OCI-LY7 (cell line): ENCODE results near the gene GABRA6. TPM values are rescaled to one million over a fixed set of nuclear protein-coding genes. Genes with fewer than 3 reads are reported as not detected.

Source experiments
- BruUV-seq: library from RNA; stranded (reverse); fragments of 400-500 nt; replicated peaks from 2 replicates; lab custom pipeline; 2021; lab: Mats Ljungman, UMichigan
- CTCF ChIA-PET: fragments of 300-600 bp; sonication (Branson Sonifier 250); formaldehyde crosslinking; loops from one replicate; lab custom pipeline; 2022; ENCODE audit warnings: antibody characterized with exemption; ENCODE audit not compliant: unreplicated experiment; lab: Charles Lee
- POLR2A ChIA-PET: fragments of 300-600 bp; sonication (Branson Sonifier 250); formaldehyde crosslinking; loops from one replicate; lab custom pipeline; 2022; ENCODE audit warnings: antibody characterized with exemption; lab: Charles Lee
- DNase-seq: peaks from one replicate; pipeline ENCODE4 v3.0.0-alpha.2; 2015; ENCODE audit warnings: low spot score
- H2AFZ ChIP-seq: fragments of 200-600 bp; sonication (generic), shearing (Covaris generic); 2 replicates; pipeline ENCODE4 v1.6.1; 2014; ENCODE audit warnings: mild to moderate bottlenecking, antibody characterized with exemption, low read length, moderate library complexity
- H3K27ac ChIP-seq: fragments of 200-600 bp; sonication (generic); 2 replicates; pipeline ENCODE4 v1.5.1; 2014; ENCODE audit warnings: mixed run types, low read depth, mild to moderate bottlenecking, moderate library complexity, low read length, inconsistent platforms; ENCODE audit not compliant: poor library complexity, severe bottlenecking
- H3K36me3 ChIP-seq: fragments of 200-600 bp; sonication (generic); 2 replicates; pipeline ENCODE4 v1.6.1; 2014; ENCODE audit warnings: mild to moderate bottlenecking, antibody characterized with exemption, low read length, moderate library complexity, mixed read lengths; ENCODE audit not compliant: insufficient read depth
- H3K4me1 ChIP-seq: fragments of 200-600 bp; sonication (generic); 2 replicates; pipeline ENCODE4 v1.5.1; 2014; ENCODE audit warnings: mild to moderate bottlenecking, low read length; ENCODE audit not compliant: insufficient read depth, poor library complexity, severe bottlenecking
- H3K4me2 ChIP-seq: fragments of 200-600 bp; sonication (generic); 2 replicates; pipeline ENCODE4 v1.6.1; 2014; ENCODE audit warnings: mild to moderate bottlenecking, low read length
- H3K4me3 ChIP-seq: fragments of 200-600 bp; sonication (generic); 2 replicates; pipeline ENCODE4 v1.5.1; 2014; ENCODE audit warnings: mild to moderate bottlenecking, low read depth, low read length; ENCODE audit not compliant: poor library complexity, severe bottlenecking
- H3K79me2 ChIP-seq: fragments of 200-600 bp; sonication (generic); 2 replicates; pipeline ENCODE4 v1.6.1; 2016; ENCODE audit warnings: low read depth, mild to moderate bottlenecking, low read length, moderate library complexity, mixed read lengths; ENCODE audit not compliant: insufficient read depth
- H3K9me2 ChIP-seq: fragments of 200-600 bp; sonication (generic); 2 replicates; pipeline ENCODE4 v1.6.1; 2016; ENCODE audit warnings: mild to moderate bottlenecking, low read length, mixed read lengths; ENCODE audit not compliant: insufficient read depth
- H3K9me3 ChIP-seq: fragments of 200-600 bp; sonication (generic); 2 replicates; pipeline ENCODE4 v1.6.1; 2014; ENCODE audit warnings: mild to moderate bottlenecking, mixed run types, low read length, mixed read lengths
- H4K20me1 ChIP-seq: fragments of 200-600 bp; sonication (generic); 2 replicates; pipeline ENCODE4 v1.6.1; 2014; ENCODE audit warnings: mild to moderate bottlenecking, antibody characterized with exemption, low read length, moderate library complexity, mixed read lengths; ENCODE audit not compliant: insufficient read depth
- EZH2phosphoT487 ChIP-seq: fragments of 200-600 bp; sonication (generic); IDR thresholded peaks from 2 replicates; pipeline ENCODE4 v1.6.1; 2018; ENCODE audit warnings: low read depth, borderline replicate concordance, mild to moderate bottlenecking, mixed run types, antibody characterized with exemption, low read length, moderate library complexity, mixed read lengths
- intact Hi-C: fragments of 100-400 bp; cut with micrococcal nuclease; formaldehyde crosslinking; loops from one replicate; pipeline ENCODE4 v1.10.0; 2022; ENCODE audit not compliant: unreplicated experiment
- total RNA-seq, 2 experiments: library from RNA; depleted of rRNA in 1 of 2; stranded (reverse); fragments of >200 nt in 1 of 2; shearing (Covaris generic) in 1 of 2; gene quantifications; 2 replicates each; pipeline ENCODE4 v1.2.3, GENCODE V29; 2014 to 2022
- TF ChIP-seq, protein P1 (sequence below): fragments of 200-600 bp; sonication (generic); conservative IDR thresholded peaks from 2 replicates; pipeline ENCODE4 v1.5.1; 2014; ENCODE audit warnings: mild to moderate bottlenecking, antibody characterized with exemption, low read length, moderate library complexity, mixed read lengths

GABRA6 gene
- total RNA-seq, 2 experiments from 2014 or later = not detected

DNA sequence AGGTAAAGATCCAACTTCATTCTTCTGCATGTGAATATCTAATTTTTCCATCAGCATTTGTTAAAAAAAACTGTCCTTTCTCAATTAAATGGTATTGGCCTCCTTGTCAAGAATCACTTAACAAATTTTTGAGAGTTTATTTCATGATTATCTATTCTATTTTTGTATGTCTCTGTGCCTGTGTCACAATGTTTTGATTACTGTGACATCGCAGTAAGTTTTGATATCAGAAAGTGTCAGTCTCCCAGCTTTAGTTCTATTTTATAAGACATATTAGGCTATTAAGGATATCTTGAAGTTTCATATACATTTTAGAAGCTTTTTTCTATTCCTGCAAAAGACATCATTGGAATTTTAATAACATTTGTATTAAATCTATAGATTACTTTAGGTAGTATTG lies 33.6 kb downstream of the GABRA6 start:
- no peak for DNase-seq
- no peaks in the 10 kb centered on the region for H3K4me1 ChIP-seq
- H3K27ac ChIP-seq = no peak overlapping the region
- no peak for TF ChIP-seq EZH2phosphoT487
- TF ChIP-seq, protein P1, sequence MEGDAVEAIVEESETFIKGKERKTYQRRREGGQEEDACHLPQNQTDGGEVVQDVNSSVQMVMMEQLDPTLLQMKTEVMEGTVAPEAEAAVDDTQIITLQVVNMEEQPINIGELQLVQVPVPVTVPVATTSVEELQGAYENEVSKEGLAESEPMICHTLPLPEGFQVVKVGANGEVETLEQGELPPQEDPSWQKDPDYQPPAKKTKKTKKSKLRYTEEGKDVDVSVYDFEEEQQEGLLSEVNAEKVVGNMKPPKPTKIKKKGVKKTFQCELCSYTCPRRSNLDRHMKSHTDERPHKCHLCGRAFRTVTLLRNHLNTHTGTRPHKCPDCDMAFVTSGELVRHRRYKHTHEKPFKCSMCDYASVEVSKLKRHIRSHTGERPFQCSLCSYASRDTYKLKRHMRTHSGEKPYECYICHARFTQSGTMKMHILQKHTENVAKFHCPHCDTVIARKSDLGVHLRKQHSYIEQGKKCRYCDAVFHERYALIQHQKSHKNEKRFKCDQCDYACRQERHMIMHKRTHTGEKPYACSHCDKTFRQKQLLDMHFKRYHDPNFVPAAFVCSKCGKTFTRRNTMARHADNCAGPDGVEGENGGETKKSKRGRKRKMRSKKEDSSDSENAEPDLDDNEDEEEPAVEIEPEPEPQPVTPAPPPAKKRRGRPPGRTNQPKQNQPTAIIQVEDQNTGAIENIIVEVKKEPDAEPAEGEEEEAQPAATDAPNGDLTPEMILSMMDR = no peak
- no peaks in the 10 kb centered on the region for H3K36me3 ChIP-seq
- H3K9me2 ChIP-seq = no peaks in the 10 kb centered on the region
- no peak overlapping the region for H2AFZ ChIP-seq
- CTCF ChIA-PET = no interaction called here
- intact Hi-C loops = no loop called here
- H3K79me2 ChIP-seq = no peaks in the 10 kb centered on the region
- no peak overlapping the region for H3K4me3 ChIP-seq
- no peaks in the 10 kb centered on the region for H3K9me3 ChIP-seq
- no peak overlapping the region for H3K4me2 ChIP-seq
- POLR2A ChIA-PET = no interaction called here
- BruUV-seq = no TSS peak
- no peaks in the 10 kb centered on the region for H4K20me1 ChIP-seq

DNA sequence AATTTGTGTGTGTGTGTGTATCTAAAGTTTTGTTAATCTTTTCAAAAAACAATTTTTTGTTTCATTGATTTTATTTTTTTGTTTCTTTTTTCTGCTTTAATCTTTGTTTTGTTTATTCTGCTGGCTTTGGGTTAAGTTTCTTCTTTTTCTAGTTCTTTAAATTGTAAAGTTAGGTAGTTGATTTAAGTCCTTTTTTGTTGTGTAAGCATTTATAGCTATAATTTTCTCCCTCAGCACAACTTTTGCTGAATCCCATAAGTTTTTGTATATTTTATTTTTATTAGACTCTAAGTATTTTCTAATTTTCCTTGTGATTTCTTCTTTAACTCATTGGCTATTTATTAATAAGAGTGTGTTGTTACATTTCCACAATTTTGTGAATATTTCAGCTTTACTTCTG lies 34.9 kb downstream of the GABRA6 start:
- H3K9me3 ChIP-seq = no peaks in the 10 kb centered on the region
- H3K4me3 ChIP-seq = no peak overlapping the region
- intact Hi-C loops = no loop called here
- no peaks in the 10 kb centered on the region for H3K79me2 ChIP-seq
- H3K4me2 ChIP-seq = no peak overlapping the region
- no peaks in the 10 kb centered on the region for H3K9me2 ChIP-seq
- no TSS peak for BruUV-seq
- H3K27ac ChIP-seq = no peak overlapping the region
- H3K4me1 ChIP-seq = no peaks in the 10 kb centered on the region
- POLR2A ChIA-PET = no interaction called here
- TF ChIP-seq, protein P1 = no peak
- TF ChIP-seq EZH2phosphoT487 = no peak
- H2AFZ ChIP-seq = no peak overlapping the region
- H3K36me3 ChIP-seq = no peaks in the 10 kb centered on the region
- no peak for DNase-seq
- CTCF ChIA-PET = no interaction called here
- no peaks in the 10 kb centered on the region for H4K20me1 ChIP-seq

DNA sequence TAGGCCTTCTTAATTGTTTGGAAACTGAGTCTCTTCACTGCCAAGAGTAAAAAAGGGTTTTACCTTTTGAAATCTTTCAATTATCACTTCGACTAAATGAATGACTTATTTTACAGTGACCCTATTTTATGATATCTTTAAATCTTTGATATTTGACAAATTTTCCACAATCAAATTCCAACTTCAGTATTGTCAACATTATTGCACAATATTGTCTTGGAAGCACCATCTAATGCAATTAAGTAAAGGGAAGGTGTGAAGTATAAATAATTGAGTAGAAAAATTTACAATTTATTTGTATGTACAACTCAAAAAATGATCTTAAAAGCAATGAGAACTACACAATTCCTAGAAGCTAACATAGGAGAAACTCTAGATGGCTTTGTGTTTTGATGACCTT lies 49.2 kb downstream of the GABRA6 start:
- H3K4me3 ChIP-seq = no peak overlapping the region
- no peaks in the 10 kb centered on the region for H3K79me2 ChIP-seq
- ChIA-PET CTCF (no interaction called here), POLR2A (no interaction called here)
- TF ChIP-seq, protein P1 = no peak
- no peaks in the 10 kb centered on the region for H3K9me3 ChIP-seq
- H3K36me3 ChIP-seq = no peaks in the 10 kb centered on the region
- BruUV-seq = no TSS peak
- no peak overlapping the region for H2AFZ ChIP-seq
- no peaks in the 10 kb centered on the region for H4K20me1 ChIP-seq
- H3K4me1 ChIP-seq = no peaks in the 10 kb centered on the region
- DNase-seq = no peak
- H3K27ac ChIP-seq = no peak overlapping the region
- no peaks in the 10 kb centered on the region for H3K9me2 ChIP-seq
- intact Hi-C loops = no loop called here
- H3K4me2 ChIP-seq = no peak overlapping the region
